Astrocyte (in vitro differentiated cells and primary cell): ENCODE results near the gene SRMS.

ENCODE experiments used
- CTCF ChIP-seq: IDR thresholded peaks from 2 replicates; pipeline ENCODE4 v1.5.1; 2011; ENCODE audit warnings: low read depth, mild to moderate bottlenecking, inconsistent platforms, low read length, moderate library complexity; ENCODE audit not compliant: insufficient read depth
- EZH2 ChIP-seq: IDR thresholded peaks from 2 replicates; pipeline ENCODE4 v1.6.1; 2012; ENCODE audit warnings: mild to moderate bottlenecking, low read length, inconsistent platforms; ENCODE audit not compliant: insufficient read depth

DNA sequence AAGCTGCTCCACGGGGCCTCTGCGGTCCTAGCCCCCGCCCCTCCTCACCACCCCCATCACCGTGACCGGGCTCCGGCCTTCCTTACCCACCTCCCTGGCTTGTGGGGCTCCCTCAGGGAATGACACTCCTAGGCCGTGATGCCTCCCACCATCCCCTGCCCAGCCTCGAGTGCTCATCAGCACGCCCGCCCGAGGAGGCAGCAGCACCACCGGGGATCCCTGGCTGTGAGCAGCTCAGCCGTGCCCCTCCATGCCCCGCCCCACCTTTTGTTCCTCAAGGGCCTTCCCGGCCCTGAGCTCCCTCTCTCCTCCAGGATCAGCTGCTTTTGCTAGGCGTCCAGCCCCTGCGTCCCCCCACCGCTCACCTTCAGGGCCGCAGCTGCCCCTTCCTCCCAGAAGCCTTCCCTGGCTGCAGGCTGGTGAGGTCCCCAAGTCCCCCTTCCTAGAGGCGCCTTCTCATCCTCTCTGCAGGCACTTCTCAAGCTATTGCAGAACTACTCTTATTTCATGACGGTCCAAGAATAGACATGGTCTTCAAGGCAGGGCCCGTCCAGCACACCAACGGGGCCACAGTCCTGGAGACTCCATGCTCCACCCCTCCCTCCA lies 9.4 kb upstream of the SRMS start:
- TF ChIP-seq CTCF (no peak), EZH2 (no peak)
